Left colon (tissue), 2 donors: Measurements from ENCODE around the gene CLCN5. TPM values are rescaled to one million over a fixed set of nuclear protein-coding genes. Genes with fewer than 3 reads are reported as not detected.
A peak's percentile ranks its signal among the peaks of the same experiment; 100 is the strongest.

Experiments
- ATAC-seq: fragments of 200-7000 bp; cut with Tn5 transposase; one replicate; pipeline ENCODE4 v1.9.1; 2020; ENCODE audit warnings: mild to moderate bottlenecking, moderate library complexity
- DNase-seq, 2 donors: peaks; one replicate each; pipeline ENCODE4 v3.0.0-alpha.2; 2020
- intact Hi-C, 2 donors: fragments of 100-400 bp; cut with DNase I in 1 of 2; cut with micrococcal nuclease in 1 of 2; formaldehyde crosslinking; loops; one replicate each; pipeline versions ENCODE4 v1.11.2 to v1.14.0; 2022; cut with DNase I, micrococcal nuclease
- microRNA-seq, 2 donors: library from miRNA; unstranded; fragments of <30 nt; microRNA quantifications; one replicate each; pipeline versions ENCODE4 v1.1.0 to v1.2.0, GENCODE V29; 2020
- total RNA-seq, 2 donors: library from RNA; stranded (reverse); fragmentation: NEBNext Ultra II Directional; extraction: Animal tissue kit (Norgen Biotek cat#: 25700); gene quantifications; one replicate each; pipeline ENCODE4 v1.2.1, GENCODE V29; 2021
- donor health status: DM: no; HTN: no; CAD: no.
- donor health status: DM: yes; HTN: yes; CAD: no.

The CLCN5 gene
- total RNA-seq, 2 donors from 2014 or later: 9.1 to 9.4 TPM

- DNase-seq (no peak), ATAC-seq (no peak)
- intact Hi-C loops: no loop called here
Measured at GRCh38 chrX:50107470-50107869, 185.1 kb downstream of the CLCN5 start.

- ATAC-seq: peak; percentile 83
- intact Hi-C loops: no loop called here
- no peak for DNase-seq
Measured at GRCh38 chrX:50108264-50108663, 185.9 kb downstream of the CLCN5 start.

GRCh38 chrX:50111742-50112141, 189.3 kb downstream of the CLCN5 start:
- intact Hi-C loops: loop anchor here in 1 of 2 donors (10.0 kb wide), 1 partner anchor 53 kb away; no protein-coding TSS in a partner anchor
- ATAC-seq (peak; percentile 68), DNase-seq (peak; percentile 52 to 75)

GRCh38 chrX:50114113-50114512, 191.7 kb downstream of the CLCN5 start:
- DNase-seq (no peak), ATAC-seq (peak; percentile 69)

GRCh38 chrX:50115973-50116372, 193.6 kb downstream of the CLCN5 start:
- intact Hi-C loops: loop anchor here in 1 of 2 donors (10.0 kb wide), 1 partner anchor 49 kb away; no protein-coding TSS in a partner anchor
- DNase-seq (no peak), ATAC-seq (no peak)

More at GRCh38 chrX:50114113-50114512, 191.7 kb downstream of the CLCN5 start:
- intact Hi-C loops: loop anchor here in 1 of 2 donors (10.0 kb wide), 1 partner anchor 51 kb away; no protein-coding TSS in a partner anchor

- ATAC-seq (peak; percentile 88), DNase-seq (peak in 1 of 2 donors; percentile 51)
- intact Hi-C loops: loop anchor here in 1 of 2 donors (10.0 kb wide), 1 partner anchor 47 kb away; no protein-coding TSS in a partner anchor
Measured at GRCh38 chrX:50117476-50117875, 195.1 kb downstream of the CLCN5 start.

- no peak for ATAC-seq
- intact Hi-C loops: no loop called here
- no peak for DNase-seq
Measured at GRCh38 chrX:50125480-50125879, 203.1 kb downstream of the CLCN5 start.

GRCh38 chrX:50147972-50148371, 225.6 kb downstream of the CLCN5 start:
- DNase-seq (no peak), ATAC-seq (no peak)
- intact Hi-C loops: no loop called here

Small RNA genes within 50 kb of the gene (microRNA-seq; reads per million reads assigned to microRNA genes)
- 134 to 150 reads per million in 2 donors for gene MIR188
- 200 to 425 reads per million in 2 donors for gene MIR362
- gene MIR500A: 26.1 to 29.9 reads per million in 2 donors
- 0 to 1.6 reads per million in 2 donors for gene MIR500B
- gene MIR501: 83.2 to 110 reads per million in 2 donors
- gene MIR502: 53.0 to 56.5 reads per million in 2 donors
- 925 to 1,360 reads per million in 2 donors for gene MIR532
- gene MIR660: 365 to 438 reads per million in 2 donors

Other genes starting within 250 kb of the CLCN5 start
- not detected for gene PAGE1, start 226.6 kb upstream of the CLCN5 start, total RNA-seq
- gene PAGE4, start 93.3 kb upstream of the CLCN5 start, total RNA-seq: not detected
- 1 to 10 TPM; 1.3 to 2.2 TPM for gene USP27X, start 43.1 kb upstream of the CLCN5 start, total RNA-seq